B cell (primary cell): ENCODE results near the gene LHPP. TPM values are rescaled to one million over a fixed set of nuclear protein-coding genes. Genes with fewer than 3 reads are reported as not detected.

ENCODE experiments used
- ATAC-seq: fragments of 200-7000 bp; cut with Tn5 transposase; one replicate; pipeline ENCODE4 v1.10.0; 2021; ENCODE audit warnings: low read depth, mild to moderate bottlenecking, moderate number of reproducible peaks, moderate library complexity
- CTCF ChIA-PET: fragments of 350-600 bp; sonication (Branson Sonifier 250); formaldehyde crosslinking; loops from one replicate; lab custom pipeline; 2021; ENCODE audit warnings: antibody characterized with exemption, inconsistent platforms; lab: Charles Lee
- POLR2A ChIA-PET: fragments of 350-600 bp; sonication (Branson Sonifier 250); formaldehyde crosslinking; loops from one replicate; lab custom pipeline; 2021; ENCODE audit warnings: antibody characterized with exemption; lab: Charles Lee
- DNase-seq: peaks from one replicate; pipeline ENCODE4 v3.0.0; 2013
- H2AFZ ChIP-seq: 2 replicates; pipeline ENCODE4 v1.6.1; 2012; ENCODE audit warnings: mild to moderate bottlenecking, low read depth, low read length; ENCODE audit not compliant: insufficient read depth, poor library complexity, severe bottlenecking
- H3K27ac ChIP-seq, 2 donors: 1 replicate in 1 of 2; 2 replicates in 1 of 2; pipeline ENCODE4 v1.5.1; 2012 to 2013; ENCODE audit warnings: low read length in 2 of 2, mild to moderate bottlenecking in 2 of 2, moderate library complexity in 1 of 2
- H3K27me3 ChIP-seq, 4 experiments: fragments of 200-600 bp in 1 of 4; sonication (generic) in 1 of 4; replicated peaks in 1 of 4; 1 replicate in 2 of 4; 2 replicates in 2 of 4; pipeline versions ENCODE4 v1.6.1 to v1.7.0; 2013 to 2016; ENCODE audit warnings: low read length in 3 of 4, mild to moderate bottlenecking in 2 of 4, mixed read lengths in 1 of 4, moderate library complexity in 1 of 4; ENCODE audit not compliant: insufficient read depth in 4 of 4, control insufficient read depth in 3 of 4; ENCODE audit errors: control extremely low read depth in 1 of 4
- H3K36me3 ChIP-seq, 2 experiments: replicated peaks in 1 of 2; 1 replicate in 1 of 2; 2 replicates in 1 of 2; pipeline versions ENCODE4 v1.6.1 to v1.7.1; 2013; ENCODE audit warnings: low read length in 1 of 2; ENCODE audit not compliant: insufficient read depth in 2 of 2, control insufficient read depth in 1 of 2; ENCODE audit errors: control extremely low read depth in 1 of 2, extremely low read depth in 1 of 2
- H3K4me1 ChIP-seq, 2 donors: fragments of 200-600 bp in 1 of 2; sonication (generic) in 1 of 2; 1 replicate in 1 of 2; 2 replicates in 1 of 2; pipeline versions ENCODE4 v1.5.1 to v1.6.1; 2013 to 2017; ENCODE audit warnings: low read length in 2 of 2; ENCODE audit not compliant: control insufficient read depth in 2 of 2, insufficient read depth in 2 of 2
- H3K4me2 ChIP-seq: replicated peaks from 2 replicates; pipeline ENCODE3; 2012; ENCODE audit warnings: mild to moderate bottlenecking, low read depth, low read length; ENCODE audit not compliant: poor library complexity, severe bottlenecking
- H3K4me3 ChIP-seq, 5 experiments: fragments of 200-600 bp in 1 of 5; sonication (generic) in 1 of 5; 1 replicate in 3 of 5; 2 replicates in 2 of 5; pipeline versions ENCODE4 v1.5.1 to v1.7.0; 2011 to 2016; ENCODE audit warnings: low read length in 4 of 5, mild to moderate bottlenecking in 4 of 5, low read depth in 2 of 5, control low read depth in 1 of 5, moderate library complexity in 1 of 5; ENCODE audit not compliant: insufficient read depth in 1 of 5; ENCODE audit errors: control extremely low read depth in 1 of 5, extremely low read depth in 1 of 5
- H3K79me2 ChIP-seq: fragments of 200-600 bp; sonication (generic); one replicate; pipeline ENCODE4 v1.6.0; 2016; ENCODE audit warnings: low read length; ENCODE audit not compliant: control insufficient read depth, insufficient read depth
- H3K9ac ChIP-seq: fragments of 200-600 bp; sonication (generic); 2 replicates; pipeline ENCODE4 v1.6.1; 2017; ENCODE audit warnings: mild to moderate bottlenecking, low read length, moderate library complexity
- H3K9me3 ChIP-seq, 3 donors: one replicate each; pipeline versions ENCODE4 v1.6.1 to v1.7.1; 2013; ENCODE audit warnings: low read length in 2 of 3; ENCODE audit not compliant: control insufficient read depth in 2 of 3, insufficient read depth in 1 of 3; ENCODE audit errors: control extremely low read depth in 1 of 3
- H4K20me1 ChIP-seq: 2 replicates; pipeline ENCODE4 v1.6.0; 2012; ENCODE audit warnings: mild to moderate bottlenecking, low read length; ENCODE audit not compliant: insufficient read depth, control insufficient read depth, poor library complexity, severe bottlenecking
- H3K27ac Mint-ChIP-seq: one replicate; pipeline ENCODE4 v1.8.0; 2021; ENCODE audit warnings: mixed read lengths
- H3K27me3 Mint-ChIP-seq: one replicate; pipeline ENCODE4 v1.8.0; 2021; ENCODE audit warnings: mixed read lengths
- H3K4me1 Mint-ChIP-seq: one replicate; pipeline ENCODE4 v1.8.0; 2021; ENCODE audit warnings: mixed read lengths
- H3K4me3 Mint-ChIP-seq: one replicate; pipeline ENCODE4 v1.8.0; 2021; ENCODE audit warnings: mixed read lengths
- H3K9me3 Mint-ChIP-seq: one replicate; pipeline ENCODE4 v1.8.0; 2022; ENCODE audit warnings: mixed read lengths; ENCODE audit not compliant: insufficient read depth
- EZH2 ChIP-seq: IDR thresholded peaks from 2 replicates; pipeline ENCODE4 v1.6.1; 2012; ENCODE audit warnings: borderline replicate concordance, low read depth, mild to moderate bottlenecking, moderate library complexity, low read length; ENCODE audit not compliant: insufficient read depth, poor library complexity, severe bottlenecking
- whole genome bisulfite sequencing: methylation state at CpG from one replicate; pipeline ENCODE4 v1.1.5; 2013; ENCODE audit warnings: missing lambda C conversion rate; ENCODE audit not compliant: insufficient coverage; 5-methylcytosine and 5-hydroxymethylcytosine counted together
- intact Hi-C: fragments of 100-400 bp; cut with micrococcal nuclease; formaldehyde crosslinking; loops from one replicate; pipeline ENCODE4 v1.10.0; 2022
- polyA plus RNA-seq: library from polyadenylated mRNA; depleted of rRNA; stranded (reverse); fragments of >200 nt; gene quantifications from 2 replicates; pipeline ENCODE4 v1.2.3, GENCODE V29; 2012
- total RNA-seq, 2 donors: library from RNA; stranded (reverse); fragments of 120-200 nt in 1 of 2; gene quantifications; 1 replicate in 1 of 2; 2 replicates in 1 of 2; pipeline versions ENCODE4 v1.2.3 to v1.2.4, GENCODE V29; 2013 to 2022
- TF ChIP-seq, protein P1 (sequence below): fragments of 200-600 bp; IDR thresholded peaks from one replicate; pipeline ENCODE4 v1.8.0; 2022; ENCODE audit warnings: antibody characterized with exemption, mild to moderate bottlenecking

LHPP gene
- total and polyA plus RNA-seq, 2 donors (not counting 1 experiment from before 2014, with no cell fraction given) = 60.2 to 83.5 TPM

DNA sequence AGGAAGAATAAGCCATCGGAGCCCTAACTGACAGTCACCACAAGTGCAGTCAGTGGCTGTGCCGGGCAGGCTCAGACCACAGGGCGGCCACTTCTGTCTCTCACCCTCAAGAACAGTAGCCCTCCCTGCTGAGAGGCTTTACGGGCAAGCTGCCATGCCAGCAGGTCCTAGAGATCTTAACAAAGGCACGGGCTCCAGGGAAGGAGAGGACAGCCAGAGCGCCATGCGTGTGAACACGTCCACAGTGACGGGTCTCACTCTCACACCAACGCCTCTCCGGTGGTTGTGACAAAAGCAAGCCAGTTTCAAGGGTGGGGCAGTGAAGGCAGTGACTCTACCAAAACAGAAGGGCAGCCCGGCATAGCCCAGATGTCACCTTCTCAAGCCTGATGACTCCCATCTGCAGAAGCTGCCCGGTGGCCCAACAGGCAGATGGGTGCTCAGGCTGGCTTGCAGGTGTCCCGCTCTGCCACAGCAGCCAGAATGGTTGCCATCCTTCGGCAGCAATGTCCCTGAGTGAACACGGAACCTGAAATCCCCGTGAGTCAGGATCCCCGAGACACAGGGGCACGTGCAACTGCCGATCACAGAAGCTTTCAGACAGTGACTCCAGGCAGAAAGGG is 180.6 kb downstream of the LHPP start:
- peaks cover 37% of the 10 kb centered on the region for H4K20me1 ChIP-seq
- ATAC-seq = no peak
- H3K4me2 ChIP-seq = peak overlapping the region; percentile 69
- peaks cover 0 to 4% (median 0%) of the 10 kb centered on the region in 3 donors for H3K9me3 ChIP-seq
- DNase-seq = no peak
- WGBS = 81% methylated on average over 16 of the region's 20 CpGs
- no peak overlapping the region for H3K4me3 ChIP-seq
- peak overlapping the region; percentile 94 for H3K27ac Mint-ChIP-seq
- intact Hi-C loops = no loop called here
- H3K27me3 Mint-ChIP-seq = no peaks in the 10 kb centered on the region
- TF ChIP-seq, protein P1, sequence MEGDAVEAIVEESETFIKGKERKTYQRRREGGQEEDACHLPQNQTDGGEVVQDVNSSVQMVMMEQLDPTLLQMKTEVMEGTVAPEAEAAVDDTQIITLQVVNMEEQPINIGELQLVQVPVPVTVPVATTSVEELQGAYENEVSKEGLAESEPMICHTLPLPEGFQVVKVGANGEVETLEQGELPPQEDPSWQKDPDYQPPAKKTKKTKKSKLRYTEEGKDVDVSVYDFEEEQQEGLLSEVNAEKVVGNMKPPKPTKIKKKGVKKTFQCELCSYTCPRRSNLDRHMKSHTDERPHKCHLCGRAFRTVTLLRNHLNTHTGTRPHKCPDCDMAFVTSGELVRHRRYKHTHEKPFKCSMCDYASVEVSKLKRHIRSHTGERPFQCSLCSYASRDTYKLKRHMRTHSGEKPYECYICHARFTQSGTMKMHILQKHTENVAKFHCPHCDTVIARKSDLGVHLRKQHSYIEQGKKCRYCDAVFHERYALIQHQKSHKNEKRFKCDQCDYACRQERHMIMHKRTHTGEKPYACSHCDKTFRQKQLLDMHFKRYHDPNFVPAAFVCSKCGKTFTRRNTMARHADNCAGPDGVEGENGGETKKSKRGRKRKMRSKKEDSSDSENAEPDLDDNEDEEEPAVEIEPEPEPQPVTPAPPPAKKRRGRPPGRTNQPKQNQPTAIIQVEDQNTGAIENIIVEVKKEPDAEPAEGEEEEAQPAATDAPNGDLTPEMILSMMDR = no peak
- no peak for TF ChIP-seq EZH2
- H3K4me1 ChIP-seq = peaks cover 99 to 100% of the 10 kb centered on the region in 2 donors
- H3K27ac ChIP-seq = peak overlapping the region; percentile 86 to 92
- ChIA-PET POLR2A (interaction anchor here (1.4 to 3.2 kb wide), 3 partner anchors 22 to 103 kb away, joined by 4 to 15 read pairs (median 7); no protein-coding TSS in a partner anchor), CTCF (interaction anchor here (0.8 to 8.5 kb wide), 7 partner anchors 22 to 110 kb away, joined by 3 to 59 read pairs (median 3); no protein-coding TSS in a partner anchor)
- H3K4me3 Mint-ChIP-seq = peak overlapping the region; percentile 83
- H3K4me1 Mint-ChIP-seq = peaks cover 99% of the 10 kb centered on the region
- no peaks in the 10 kb centered on the region for H3K27me3 ChIP-seq
- H2AFZ ChIP-seq = no peak overlapping the region
- H3K36me3 ChIP-seq = peaks cover 0 to 54% of the 10 kb centered on the region in 2 experiments
- H3K9ac ChIP-seq = peak overlapping the region; percentile 45
- peaks cover 100% of the 10 kb centered on the region for H3K79me2 ChIP-seq
- H3K9me3 Mint-ChIP-seq = no peaks in the 10 kb centered on the region

DNA sequence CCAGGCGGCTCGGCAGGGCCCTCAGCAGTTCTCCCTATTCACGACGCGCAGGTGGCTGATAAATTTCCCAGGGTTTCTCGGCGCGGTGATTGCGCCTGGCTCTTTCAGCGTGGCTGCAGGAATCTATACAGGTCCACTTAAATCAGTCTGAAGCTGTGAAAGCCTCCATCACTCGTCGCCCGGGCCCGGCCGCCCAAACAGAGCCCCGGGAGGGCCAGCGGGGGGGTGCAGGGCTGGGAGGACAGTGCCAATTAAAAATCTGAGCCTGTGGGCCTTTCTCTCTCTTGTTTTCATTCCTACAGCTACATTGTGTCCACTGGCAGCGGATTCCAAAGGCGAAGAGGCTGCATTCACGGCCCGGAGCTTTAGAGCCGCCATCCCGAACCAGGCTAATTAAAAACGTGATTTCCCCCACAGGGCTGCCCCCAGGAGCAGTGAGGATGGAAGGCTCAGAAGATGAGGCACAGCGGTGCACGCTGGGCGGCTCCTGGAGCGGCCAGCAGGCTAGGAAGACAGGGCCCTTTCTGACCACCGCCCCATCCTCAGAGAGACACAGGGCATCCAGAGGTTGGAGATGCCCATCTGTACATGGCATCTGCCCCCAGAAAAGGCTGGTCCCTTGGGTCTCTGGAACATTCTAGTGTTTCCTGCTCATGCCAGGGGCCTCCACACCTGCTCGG is 181.8 kb downstream of the LHPP start:
- no peak overlapping the region for H3K4me3 ChIP-seq
- 97% methylated on average over 25 of the region's 30 CpGs for WGBS
- peak overlapping the region; percentile 69 for H3K4me2 ChIP-seq
- no peak overlapping the region for H3K9ac ChIP-seq
- no peak overlapping the region for H2AFZ ChIP-seq
- TF ChIP-seq EZH2 = no peak
- TF ChIP-seq, protein P1 = no peak
- ChIA-PET CTCF (interaction anchor here (0.8 to 8.5 kb wide), 13 partner anchors 16 to 111 kb away, joined by 3 to 59 read pairs (median 4); no protein-coding TSS in a partner anchor), POLR2A (interaction anchor here (2.6 kb wide), 1 partner anchor 98 kb away, joined by 7 read pairs; no protein-coding TSS in a partner anchor)
- H3K79me2 ChIP-seq = peaks cover 100% of the 10 kb centered on the region
- Mint-ChIP-seq H3K27me3 (no peaks in the 10 kb centered on the region), H3K27ac (peak overlapping the region; percentile 97), H3K9me3 (no peaks in the 10 kb centered on the region), H3K4me3 (no peak overlapping the region), H3K4me1 (peaks cover 99% of the 10 kb centered on the region)
- no peak for DNase-seq
- intact Hi-C loops = no loop called here
- H3K36me3 ChIP-seq = peaks cover 0 to 55% of the 10 kb centered on the region in 2 experiments
- H3K27me3 ChIP-seq = no peaks in the 10 kb centered on the region
- no peak for ATAC-seq
- peak overlapping the region; percentile 86 to 92 for H3K27ac ChIP-seq
- H4K20me1 ChIP-seq = peaks cover 34% of the 10 kb centered on the region
- H3K9me3 ChIP-seq = peaks cover 0 to 4% (median 0%) of the 10 kb centered on the region in 3 donors
- H3K4me1 ChIP-seq = peaks cover 99 to 100% of the 10 kb centered on the region in 2 donors
